GM18861 (cell line): Measurements from ENCODE around the gene STIM1.

Source experiments
- ATAC-seq: cut with Tn5 transposase; IDR thresholded peaks from one replicate; pipeline ENCODE4 v1.9.1; 2021; ENCODE audit not compliant: unreplicated experiment

Gene STIM1

DNA sequence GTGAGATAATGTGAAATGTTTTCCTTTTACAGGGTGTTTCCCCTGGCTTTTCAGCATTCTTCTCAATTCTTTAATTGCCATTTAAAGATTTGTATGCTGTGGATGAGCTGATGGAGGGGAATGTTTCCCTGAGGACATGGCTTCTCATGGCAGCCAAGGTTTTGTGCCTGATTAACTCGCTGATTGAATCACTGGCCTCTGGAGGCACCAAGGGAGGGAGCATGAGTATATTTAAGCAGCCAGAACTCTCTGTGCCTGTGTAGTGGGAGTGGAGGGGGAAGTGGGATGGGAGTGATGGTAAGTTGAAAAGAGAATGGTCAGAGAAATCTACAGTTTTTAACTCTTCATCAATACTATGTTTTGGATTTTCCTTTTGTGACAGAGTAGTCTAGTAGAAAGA lies 88.7 kb downstream of the STIM1 start:
- ATAC-seq = no peak

DNA sequence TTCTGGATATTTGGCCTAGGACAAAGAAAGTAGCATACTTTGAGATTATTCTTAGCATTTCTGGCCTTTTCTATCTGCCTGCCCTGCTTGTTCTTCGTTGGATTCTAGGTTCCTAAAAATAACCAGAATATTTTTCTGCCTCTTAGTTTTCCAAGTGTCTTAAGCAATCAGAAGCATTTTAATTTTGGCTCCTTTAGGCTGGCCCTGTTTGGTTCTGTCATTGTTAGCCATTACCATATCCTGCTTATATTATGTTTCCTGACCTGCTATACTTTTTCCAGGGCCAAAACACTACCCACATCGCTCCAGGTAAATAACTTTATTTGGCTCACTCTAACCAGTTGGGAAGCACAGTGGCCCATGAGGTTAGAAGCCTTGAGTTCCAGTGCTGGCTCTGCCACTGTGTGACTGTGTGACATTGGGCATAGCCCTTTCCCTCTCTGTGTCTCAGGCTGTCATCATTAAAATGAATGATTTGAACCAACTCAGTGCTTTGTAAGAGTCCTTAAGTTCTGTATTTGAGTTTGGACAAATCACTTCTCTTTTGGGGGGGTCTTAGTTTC lies 91.1 kb downstream of the STIM1 start:
- ATAC-seq = no peak

- ATAC-seq = peak; percentile 74
These were observed 91.6 kb downstream of the STIM1 start for GRCh38 chr11:3947061-3947460.

DNA sequence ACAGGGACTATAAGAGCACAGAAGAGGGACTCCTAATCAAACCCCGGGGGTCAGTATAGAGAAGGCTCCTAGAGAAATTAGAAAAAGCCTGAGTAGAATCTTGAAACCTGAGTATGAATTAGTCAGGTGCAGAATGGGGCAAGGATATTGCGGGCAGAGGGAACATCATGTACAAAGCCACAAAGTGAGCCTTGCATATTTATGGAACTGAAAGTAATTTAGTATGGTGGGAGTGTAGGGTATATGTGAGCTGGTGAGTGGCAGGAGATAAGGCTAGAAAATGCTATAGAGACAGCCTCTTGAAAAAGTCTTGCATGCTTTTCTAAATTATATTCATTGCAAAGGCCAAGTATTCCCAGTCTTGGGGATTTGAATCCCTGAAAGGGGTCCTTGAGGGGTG lies 93.7 kb downstream of the STIM1 start:
- peak; percentile 67 for ATAC-seq

GRCh38 chr11:3950996-3951660 lies 95.7 kb downstream of the STIM1 start:
- ATAC-seq = no peak

DNA sequence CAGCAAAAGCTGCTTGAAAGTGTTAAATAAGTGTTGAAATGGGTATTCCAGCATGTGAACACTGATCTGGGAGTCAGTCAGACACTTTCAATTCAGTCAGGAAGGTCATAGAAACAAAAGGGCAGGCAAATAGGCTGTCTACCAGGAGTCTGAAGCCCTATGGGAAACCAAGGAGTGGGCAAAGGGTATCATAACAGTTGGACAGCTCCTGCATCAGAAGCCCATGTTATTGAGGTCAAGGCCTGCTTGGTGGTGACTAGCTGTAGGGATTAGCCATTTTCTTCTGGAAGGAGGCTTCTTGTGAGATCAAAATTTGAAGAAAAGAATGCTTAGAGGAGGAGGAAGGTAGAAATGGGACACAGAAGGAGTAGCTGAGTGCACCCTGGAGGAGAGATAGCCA lies 97.3 kb downstream of the STIM1 start:
- ATAC-seq = no peak

- no peak for ATAC-seq
These were observed 97.9 kb downstream of the STIM1 start for GRCh38 chr11:3953327-3953726.

GRCh38 chr11:3954448-3955298 lies 99.2 kb downstream of the STIM1 start:
- ATAC-seq = no peak

GRCh38 chr11:3955299-3955665 lies 99.8 kb downstream of the STIM1 start:
- no peak for ATAC-seq

- no peak for ATAC-seq
These were observed 100.6 kb downstream of the STIM1 start for GRCh38 chr11:3956038-3956437.

GRCh38 chr11:3956748-3957147 lies 101.3 kb downstream of the STIM1 start:
- ATAC-seq = no peak

- ATAC-seq = no peak
These were observed 102.0 kb downstream of the STIM1 start for GRCh38 chr11:3957437-3957836.

DNA sequence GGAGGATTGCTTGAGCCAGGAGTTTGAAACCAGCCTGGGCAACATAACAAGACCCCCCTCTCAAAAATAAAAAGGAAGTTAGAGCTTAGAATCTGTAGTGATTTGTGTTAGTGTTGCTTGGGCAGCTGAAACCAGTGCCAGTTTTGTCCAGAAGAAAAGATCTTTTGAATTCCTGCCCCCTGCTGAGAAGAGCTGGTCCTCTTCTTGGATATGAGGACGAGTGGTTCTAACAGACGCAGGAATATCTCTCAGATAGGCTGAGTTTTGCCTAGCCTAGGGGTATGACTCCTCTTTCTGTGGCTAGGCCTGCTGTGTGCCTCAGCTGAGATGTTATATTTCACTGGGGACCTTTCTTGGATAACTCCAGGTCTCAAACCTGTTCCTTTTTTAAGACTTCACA lies 102.8 kb downstream of the STIM1 start:
- no peak for ATAC-seq

- ATAC-seq = peak; percentile 77
These were observed 103.8 kb downstream of the STIM1 start for GRCh38 chr11:3959015-3959902.

DNA sequence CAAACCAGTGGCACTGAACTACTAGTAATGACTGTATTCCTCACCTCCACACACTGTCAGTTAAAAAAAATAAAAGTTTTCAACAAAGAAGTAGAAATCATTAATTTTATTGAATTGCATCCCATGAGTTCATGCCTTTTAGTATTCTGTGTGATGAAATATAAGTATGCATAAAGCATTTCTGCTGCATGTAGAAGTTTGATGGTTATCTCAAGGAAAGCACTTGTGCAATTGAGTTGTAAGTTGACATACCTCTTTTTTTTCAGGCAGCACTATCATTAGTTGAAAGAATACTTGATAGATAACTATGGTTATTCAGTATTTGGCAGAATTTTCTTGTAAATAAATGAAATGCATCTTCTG lies 104.4 kb downstream of the STIM1 start:
- ATAC-seq = no peak

DNA sequence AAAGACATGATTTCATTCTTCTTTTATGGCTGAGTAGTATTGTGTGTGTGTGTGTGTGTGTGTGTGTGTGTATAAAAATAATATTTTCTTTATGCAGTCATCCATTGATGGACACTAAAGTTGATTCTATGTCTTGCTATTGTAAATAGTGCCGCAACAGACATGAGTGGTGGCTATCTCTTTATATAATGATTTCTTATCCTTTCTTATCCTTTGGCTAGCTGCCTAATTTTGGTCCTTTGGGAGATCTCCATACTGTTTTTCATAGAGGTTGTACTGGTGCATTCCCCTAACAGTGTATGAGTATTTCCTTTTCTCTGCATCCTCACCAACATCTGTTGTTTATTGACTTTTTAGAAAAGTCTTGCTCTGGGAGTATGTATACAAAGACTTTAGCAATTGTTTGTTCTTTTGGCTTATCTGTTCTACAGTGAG lies 107.0 kb downstream of the STIM1 start:
- no peak for ATAC-seq

GRCh38 chr11:3964056-3964455 lies 108.6 kb downstream of the STIM1 start:
- ATAC-seq = no peak

- no peak for ATAC-seq
These were observed 109.6 kb downstream of the STIM1 start for GRCh38 chr11:3964935-3965604.

- ATAC-seq = no peak
These were observed 112.2 kb downstream of the STIM1 start for GRCh38 chr11:3967695-3968094.

GRCh38 chr11:3969200-3969599 lies 113.7 kb downstream of the STIM1 start:
- ATAC-seq = no peak

DNA sequence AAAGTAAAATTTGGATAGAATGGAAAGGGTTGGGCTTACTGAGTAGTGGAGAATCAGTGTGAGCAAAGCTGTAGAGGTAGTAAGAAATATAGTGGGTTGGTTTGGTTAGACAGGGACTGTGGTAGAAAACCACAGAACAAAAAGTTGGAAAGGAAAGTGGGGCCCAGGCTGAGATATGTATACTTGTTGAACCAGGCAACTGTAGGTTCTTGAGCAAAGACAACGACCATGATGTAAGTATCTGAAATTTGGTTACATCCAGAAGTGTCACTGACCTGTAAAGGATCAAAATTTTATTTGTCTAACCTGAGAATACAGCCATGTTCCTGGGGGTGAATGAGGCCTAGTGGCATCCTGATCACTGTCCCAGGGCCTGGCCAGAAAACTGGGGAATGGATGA lies 114.1 kb downstream of the STIM1 start:
- no peak for ATAC-seq
